ENCODE results near the gene VOPP1.

Gene VOPP1

DNA sequence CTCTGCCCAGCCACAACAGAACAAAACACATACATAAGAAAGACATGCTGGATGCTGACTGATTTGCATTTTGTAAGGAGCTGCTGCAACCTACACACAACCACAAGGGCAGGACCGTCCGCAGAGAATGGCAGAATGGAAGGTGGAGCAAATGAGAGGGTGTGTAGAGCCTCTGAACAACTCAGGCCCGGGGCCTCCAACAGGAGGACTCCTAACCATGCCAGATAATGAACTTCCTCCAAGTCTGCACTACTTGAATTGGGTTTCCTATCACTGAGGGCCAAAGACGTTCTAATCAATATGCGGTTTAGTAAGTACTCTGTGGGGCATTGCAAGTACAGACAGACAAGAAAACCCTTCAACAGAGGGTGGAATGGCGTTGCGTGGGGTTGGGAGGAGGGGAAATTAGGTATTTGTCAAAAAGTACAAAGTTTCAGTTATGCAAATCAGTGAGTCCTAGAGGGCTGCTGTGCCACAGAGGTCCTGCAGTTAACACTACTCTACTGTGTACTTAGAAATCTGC lies 14.6 kb downstream of the VOPP1 start:
- Histone ChIP-seq H3K36me3 (ENCODE audit: control insufficient read depth in 5 of 5, insufficient read depth in 5 of 5, low read length in 5 of 5) (peaks cover 0 to 12% (median 6%) of the 10 kb centered on the region in 5 donors), H3K27ac (ENCODE audit: low read depth, low read length) (no peak overlapping the region), H3K9ac (ENCODE audit: low read length in 5 of 5) (no peak overlapping the region), H3K27me3 (ENCODE audit: control insufficient read depth in 5 of 5, insufficient read depth in 4 of 5, low read length in 5 of 5) (no peaks in the 10 kb centered on the region), H3K4me1 (ENCODE audit: control insufficient read depth in 5 of 5, insufficient read depth in 5 of 5, low read length in 5 of 5) (peaks cover 0 to 30% (median 15%) of the 10 kb centered on the region in 5 donors), H3K4me3 (ENCODE audit: low read depth in 1 of 5, low read length in 5 of 5) (no peak overlapping the region), H3K9me3 (ENCODE audit: control insufficient read depth in 5 of 5, low read length in 5 of 5) (no peaks in the 10 kb centered on the region)

- peaks cover 2 to 41% (median 21%) of the 10 kb centered on the region in 5 donors for H3K4me1 ChIP-seq (ENCODE audit: control insufficient read depth in 5 of 5, insufficient read depth in 5 of 5, low read length in 5 of 5)
- H3K4me3 ChIP-seq (ENCODE audit: low read depth in 1 of 5, low read length in 5 of 5): no peak overlapping the region
- H3K36me3 ChIP-seq (ENCODE audit: control insufficient read depth in 5 of 5, insufficient read depth in 5 of 5, low read length in 5 of 5): peaks cover 0 to 12% (median 6%) of the 10 kb centered on the region in 5 donors
- H3K27me3 ChIP-seq (ENCODE audit: control insufficient read depth in 5 of 5, insufficient read depth in 4 of 5, low read length in 5 of 5): no peaks in the 10 kb centered on the region
- no peaks in the 10 kb centered on the region for H3K9me3 ChIP-seq (ENCODE audit: control insufficient read depth in 5 of 5, low read length in 5 of 5)
- H3K9ac ChIP-seq (ENCODE audit: low read length in 5 of 5): no peak overlapping the region
- no peak overlapping the region for H3K27ac ChIP-seq (ENCODE audit: low read depth, low read length)
Observed at GRCh38 chr7:55556492-55556891, 15.8 kb downstream of the VOPP1 start.

DNA sequence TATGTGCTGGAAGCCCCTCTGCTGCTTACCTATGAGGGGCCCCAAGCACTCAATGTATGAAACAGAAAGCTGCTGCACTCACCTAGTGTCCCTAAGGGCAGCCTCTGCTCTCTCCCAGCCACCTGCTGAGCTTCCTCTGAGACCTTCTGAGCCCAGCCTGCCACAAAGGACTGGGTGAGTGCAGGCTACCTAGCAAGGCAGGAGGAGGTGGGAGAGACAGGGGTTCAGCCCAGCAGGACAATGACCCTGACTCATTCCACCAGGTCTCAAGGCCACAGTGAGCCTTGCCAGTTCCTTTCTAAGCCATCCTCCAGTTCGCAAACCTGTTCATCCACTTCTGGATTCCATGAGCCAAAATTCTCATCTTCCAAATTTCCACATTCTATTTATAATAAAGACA lies 16.3 kb downstream of the VOPP1 start:
- Histone ChIP-seq H3K9me3 (ENCODE audit: control insufficient read depth in 5 of 5, low read length in 5 of 5) (no peaks in the 10 kb centered on the region), H3K27ac (ENCODE audit: low read depth, low read length) (no peak overlapping the region), H3K4me1 (ENCODE audit: control insufficient read depth in 5 of 5, insufficient read depth in 5 of 5, low read length in 5 of 5) (peaks cover 4 to 44% (median 26%) of the 10 kb centered on the region in 5 donors), H3K9ac (ENCODE audit: low read length in 5 of 5) (no peak overlapping the region), H3K36me3 (ENCODE audit: control insufficient read depth in 5 of 5, insufficient read depth in 5 of 5, low read length in 5 of 5) (peaks cover 0 to 12% (median 6%) of the 10 kb centered on the region in 5 donors), H3K27me3 (ENCODE audit: control insufficient read depth in 5 of 5, insufficient read depth in 4 of 5, low read length in 5 of 5) (no peaks in the 10 kb centered on the region), H3K4me3 (ENCODE audit: low read depth in 1 of 5, low read length in 5 of 5) (no peak overlapping the region)

DNA sequence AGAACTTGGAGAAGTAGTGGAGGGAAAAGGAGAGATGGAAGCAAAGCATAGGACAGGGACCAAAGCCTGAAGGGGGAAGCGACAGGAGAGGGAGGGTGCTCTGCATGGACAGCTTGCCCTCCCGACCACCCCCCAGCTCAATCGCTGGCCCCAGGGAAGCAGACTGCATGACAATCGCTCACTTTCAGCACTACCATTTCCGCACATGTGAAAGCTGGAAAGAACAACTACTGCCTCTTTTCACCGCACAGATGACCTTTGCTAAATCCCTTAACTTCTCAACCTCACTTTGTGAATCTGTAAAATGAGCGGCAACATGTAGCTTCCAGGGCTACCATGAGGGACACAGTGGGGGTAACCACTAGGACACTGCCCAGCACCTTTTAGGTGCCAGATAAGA lies 17.1 kb downstream of the VOPP1 start:
- no peak overlapping the region for H3K4me3 ChIP-seq (ENCODE audit: low read depth in 1 of 5, low read length in 5 of 5)
- H3K4me1 ChIP-seq (ENCODE audit: control insufficient read depth in 5 of 5, insufficient read depth in 5 of 5, low read length in 5 of 5): peaks cover 4 to 44% (median 29%) of the 10 kb centered on the region in 5 donors
- H3K9ac ChIP-seq (ENCODE audit: low read length in 5 of 5): no peak overlapping the region
- H3K27ac ChIP-seq (ENCODE audit: low read depth, low read length): no peak overlapping the region
- H3K27me3 ChIP-seq (ENCODE audit: control insufficient read depth in 5 of 5, insufficient read depth in 4 of 5, low read length in 5 of 5): no peaks in the 10 kb centered on the region
- H3K9me3 ChIP-seq (ENCODE audit: control insufficient read depth in 5 of 5, low read length in 5 of 5): no peaks in the 10 kb centered on the region
- H3K36me3 ChIP-seq (ENCODE audit: control insufficient read depth in 5 of 5, insufficient read depth in 5 of 5, low read length in 5 of 5): peaks cover 0 to 12% (median 6%) of the 10 kb centered on the region in 5 donors

- no peak overlapping the region for H3K9ac ChIP-seq (ENCODE audit: low read length in 5 of 5)
- H3K9me3 ChIP-seq (ENCODE audit: control insufficient read depth in 5 of 5, low read length in 5 of 5): no peaks in the 10 kb centered on the region
- H3K36me3 ChIP-seq (ENCODE audit: control insufficient read depth in 5 of 5, insufficient read depth in 5 of 5, low read length in 5 of 5): peaks cover 0 to 12% (median 6%) of the 10 kb centered on the region in 5 donors
- H3K4me3 ChIP-seq (ENCODE audit: low read depth in 1 of 5, low read length in 5 of 5): no peak overlapping the region
- H3K4me1 ChIP-seq (ENCODE audit: control insufficient read depth in 5 of 5, insufficient read depth in 5 of 5, low read length in 5 of 5): peaks cover 4 to 55% (median 29%) of the 10 kb centered on the region in 5 donors
- no peak overlapping the region for H3K27ac ChIP-seq (ENCODE audit: low read depth, low read length)
- H3K27me3 ChIP-seq (ENCODE audit: control insufficient read depth in 5 of 5, insufficient read depth in 4 of 5, low read length in 5 of 5): no peaks in the 10 kb centered on the region
Observed at GRCh38 chr7:55554038-55554437, 18.3 kb downstream of the VOPP1 start.

DNA sequence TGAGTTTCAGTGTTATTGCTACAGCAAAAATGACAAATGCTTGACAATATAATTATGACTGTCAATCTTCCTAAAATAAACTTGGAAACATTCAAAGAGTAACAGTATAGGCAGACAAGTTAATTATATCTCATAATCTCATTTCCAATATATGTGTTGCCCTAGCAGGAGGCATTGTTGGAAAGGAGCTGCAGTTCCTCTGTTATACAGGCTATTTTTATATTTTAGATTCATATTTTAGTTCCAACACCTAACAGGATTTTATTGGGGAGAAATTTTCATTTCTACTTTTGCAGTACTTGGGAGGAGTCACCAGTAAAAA lies 19.3 kb downstream of the VOPP1 start:
- H3K27me3 ChIP-seq (ENCODE audit: control insufficient read depth in 5 of 5, insufficient read depth in 4 of 5, low read length in 5 of 5): no peaks in the 10 kb centered on the region
- H3K9me3 ChIP-seq (ENCODE audit: control insufficient read depth in 5 of 5, low read length in 5 of 5): no peaks in the 10 kb centered on the region
- no peak overlapping the region for H3K9ac ChIP-seq (ENCODE audit: low read length in 5 of 5)
- peak overlapping the region in 1 of 5 donors; percentile 1 for H3K4me3 ChIP-seq (ENCODE audit: low read depth in 1 of 5, low read length in 5 of 5)
- H3K27ac ChIP-seq (ENCODE audit: low read depth, low read length): no peak overlapping the region
- H3K4me1 ChIP-seq (ENCODE audit: control insufficient read depth in 5 of 5, insufficient read depth in 5 of 5, low read length in 5 of 5): peaks cover 4 to 57% (median 29%) of the 10 kb centered on the region in 5 donors
- peaks cover 0 to 12% (median 6%) of the 10 kb centered on the region in 5 donors for H3K36me3 ChIP-seq (ENCODE audit: control insufficient read depth in 5 of 5, insufficient read depth in 5 of 5, low read length in 5 of 5)

DNA sequence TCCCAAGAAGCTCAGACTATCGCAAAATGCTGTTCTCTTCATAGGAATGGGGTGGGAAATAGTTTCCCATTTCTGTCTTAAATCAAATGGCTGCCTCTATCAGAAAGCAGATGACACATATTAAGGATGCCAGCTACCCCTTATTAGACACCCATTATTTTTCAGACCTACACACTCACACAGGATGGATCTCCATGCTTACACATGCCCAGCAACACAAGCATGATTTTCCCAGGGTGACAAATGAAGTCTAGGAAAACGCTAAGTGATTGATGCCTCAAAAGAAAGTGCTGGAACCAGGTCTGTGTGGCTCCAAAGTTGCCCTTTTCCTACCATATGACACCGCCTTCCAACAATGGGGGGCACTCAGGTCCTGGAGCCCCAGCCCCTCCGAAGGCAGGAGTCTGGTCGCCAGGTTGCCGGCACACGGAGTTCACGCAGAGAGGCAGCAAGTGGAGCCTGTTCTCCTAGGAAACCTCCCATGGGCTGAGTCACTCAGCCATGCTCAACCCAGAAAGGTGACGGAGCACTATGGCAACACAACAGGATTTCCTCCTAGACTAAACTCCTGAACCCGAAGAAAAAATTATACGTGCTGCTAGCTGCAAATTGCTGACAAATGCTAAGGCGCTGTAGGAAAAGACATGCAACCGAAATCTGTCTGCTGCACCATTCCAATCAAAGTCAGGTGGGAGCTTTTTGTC lies 19.8 kb downstream of the VOPP1 start:
- peak overlapping the region in 1 of 5 donors; percentile 4 for H3K9ac ChIP-seq (ENCODE audit: low read length in 5 of 5)
- peak overlapping the region; percentile 38 for H3K27ac ChIP-seq (ENCODE audit: low read depth, low read length)
- no peaks in the 10 kb centered on the region for H3K27me3 ChIP-seq (ENCODE audit: control insufficient read depth in 5 of 5, insufficient read depth in 4 of 5, low read length in 5 of 5)
- no peaks in the 10 kb centered on the region for H3K9me3 ChIP-seq (ENCODE audit: control insufficient read depth in 5 of 5, low read length in 5 of 5)
- H3K4me3 ChIP-seq (ENCODE audit: low read depth in 1 of 5, low read length in 5 of 5): peak overlapping the region in 2 of 5 donors; percentile 1 to 6
- H3K4me1 ChIP-seq (ENCODE audit: control insufficient read depth in 5 of 5, insufficient read depth in 5 of 5, low read length in 5 of 5): peaks cover 5 to 58% (median 29%) of the 10 kb centered on the region in 5 donors
- peaks cover 0 to 12% (median 6%) of the 10 kb centered on the region in 5 donors for H3K36me3 ChIP-seq (ENCODE audit: control insufficient read depth in 5 of 5, insufficient read depth in 5 of 5, low read length in 5 of 5)

DNA sequence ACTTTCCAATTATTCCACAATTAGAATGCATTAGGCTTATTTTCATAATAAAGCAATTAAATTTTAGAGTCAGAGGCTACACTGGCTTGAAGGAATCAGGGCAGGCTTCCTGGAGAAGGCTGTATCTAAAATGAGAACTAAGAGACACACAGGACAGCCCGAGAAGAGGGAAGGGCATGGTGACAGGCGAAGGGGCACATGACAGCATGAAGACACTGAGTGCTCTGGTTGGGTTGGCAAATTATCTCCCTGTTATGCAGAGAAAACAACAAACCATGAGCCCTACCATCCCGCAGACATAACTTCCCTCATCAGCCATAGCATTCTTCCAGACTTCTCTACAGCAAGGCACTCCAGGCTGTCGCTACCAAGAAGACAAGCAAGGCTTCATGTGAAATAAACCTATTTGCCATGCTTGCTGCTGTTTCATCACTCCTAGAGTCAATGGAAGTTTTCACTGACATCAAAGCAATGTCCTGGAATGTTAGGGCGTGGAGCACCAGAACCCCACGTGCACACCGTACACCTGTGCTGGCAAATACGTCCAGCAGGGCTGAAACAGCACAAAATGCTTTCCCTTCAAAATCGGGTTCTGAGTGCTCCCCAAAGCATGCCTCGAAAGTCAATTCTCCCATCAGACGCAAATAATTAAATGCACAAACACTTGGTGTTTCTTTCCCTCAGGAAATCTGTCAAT lies 21.3 kb downstream of the VOPP1 start:
- Histone ChIP-seq H3K27ac (ENCODE audit: low read depth, low read length) (no peak overlapping the region), H3K9me3 (ENCODE audit: control insufficient read depth in 5 of 5, low read length in 5 of 5) (no peaks in the 10 kb centered on the region), H3K9ac (ENCODE audit: low read length in 5 of 5) (no peak overlapping the region), H3K4me1 (ENCODE audit: control insufficient read depth in 5 of 5, insufficient read depth in 5 of 5, low read length in 5 of 5) (peaks cover 13 to 68% (median 44%) of the 10 kb centered on the region in 5 donors), H3K27me3 (ENCODE audit: control insufficient read depth in 5 of 5, insufficient read depth in 4 of 5, low read length in 5 of 5) (no peaks in the 10 kb centered on the region), H3K36me3 (ENCODE audit: control insufficient read depth in 5 of 5, insufficient read depth in 5 of 5, low read length in 5 of 5) (peaks cover 0 to 10% (median 4%) of the 10 kb centered on the region in 5 donors), H3K4me3 (ENCODE audit: low read depth in 1 of 5, low read length in 5 of 5) (no peak overlapping the region)

DNA sequence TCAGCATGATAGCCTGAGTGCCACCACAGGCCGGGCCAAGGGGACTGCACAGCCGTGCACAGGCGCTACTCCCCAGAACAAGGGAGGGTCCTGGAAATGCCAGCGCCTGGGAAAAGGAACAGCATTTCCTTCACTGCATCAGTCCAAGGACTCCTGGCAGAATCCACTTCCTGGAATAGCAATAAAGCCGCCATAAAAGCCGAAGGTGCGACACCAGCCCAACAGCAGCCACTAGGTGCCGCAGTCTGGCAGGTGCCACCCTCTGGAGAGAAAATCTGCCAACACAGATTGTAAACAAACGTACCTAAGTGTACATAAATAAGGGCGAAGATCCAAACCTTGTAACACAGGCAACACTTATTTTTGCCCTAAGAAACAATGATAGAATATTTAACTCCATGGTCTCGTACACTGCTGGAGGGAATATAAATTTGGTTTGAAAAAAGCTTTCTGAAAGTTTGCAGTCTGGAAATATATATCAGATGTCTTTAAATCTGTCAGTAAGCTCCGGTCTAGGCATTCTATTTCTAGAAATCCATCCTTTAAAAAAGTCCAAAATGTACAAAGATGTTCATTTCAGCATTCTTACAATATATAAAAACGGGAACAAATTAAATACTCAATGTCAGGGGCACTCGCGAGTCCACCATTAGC lies 22.2 kb downstream of the VOPP1 start:
- H3K36me3 ChIP-seq (ENCODE audit: control insufficient read depth in 5 of 5, insufficient read depth in 5 of 5, low read length in 5 of 5): peaks cover 0 to 3% (median 0%) of the 10 kb centered on the region in 5 donors
- H3K27ac ChIP-seq (ENCODE audit: low read depth, low read length): no peak overlapping the region
- no peak overlapping the region for H3K4me3 ChIP-seq (ENCODE audit: low read depth in 1 of 5, low read length in 5 of 5)
- no peaks in the 10 kb centered on the region for H3K27me3 ChIP-seq (ENCODE audit: control insufficient read depth in 5 of 5, insufficient read depth in 4 of 5, low read length in 5 of 5)
- H3K9me3 ChIP-seq (ENCODE audit: control insufficient read depth in 5 of 5, low read length in 5 of 5): no peaks in the 10 kb centered on the region
- peaks cover 13 to 71% (median 45%) of the 10 kb centered on the region in 5 donors for H3K4me1 ChIP-seq (ENCODE audit: control insufficient read depth in 5 of 5, insufficient read depth in 5 of 5, low read length in 5 of 5)
- H3K9ac ChIP-seq (ENCODE audit: low read length in 5 of 5): no peak overlapping the region

- Histone ChIP-seq H3K36me3 (ENCODE audit: control insufficient read depth in 5 of 5, insufficient read depth in 5 of 5, low read length in 5 of 5) (peaks cover 0 to 2% (median 0%) of the 10 kb centered on the region in 5 donors), H3K9me3 (ENCODE audit: control insufficient read depth in 5 of 5, low read length in 5 of 5) (no peaks in the 10 kb centered on the region), H3K9ac (ENCODE audit: low read length in 5 of 5) (no peak overlapping the region), H3K4me3 (ENCODE audit: low read depth in 1 of 5, low read length in 5 of 5) (no peak overlapping the region), H3K27me3 (ENCODE audit: control insufficient read depth in 5 of 5, insufficient read depth in 4 of 5, low read length in 5 of 5) (no peaks in the 10 kb centered on the region), H3K4me1 (ENCODE audit: control insufficient read depth in 5 of 5, insufficient read depth in 5 of 5, low read length in 5 of 5) (peaks cover 13 to 66% (median 41%) of the 10 kb centered on the region in 5 donors), H3K27ac (ENCODE audit: low read depth, low read length) (no peak overlapping the region)
Observed at GRCh38 chr7:55549457-55549856, 22.8 kb downstream of the VOPP1 start.

All from subcutaneous abdominal adipose tissue (tissue), 5 donors.